Psoas muscle (tissue), 8 donors: ENCODE measurements around the gene ERBB3. TPM values are rescaled to one million over a fixed set of nuclear protein-coding genes. Genes with fewer than 3 reads are reported as not detected.

Source experiments
- ATAC-seq, 4 donors: fragments of 200-7000 bp; cut with Tn5 transposase; one replicate each; pipeline ENCODE4 v1.9.1; 2020; ENCODE audit warnings: moderate library complexity in 3 of 4, mild to moderate bottlenecking in 2 of 4
- DNase-seq, 2 donors: peaks; one replicate each; pipeline ENCODE4 v3.0.0-alpha.2; 2020
- H3K27ac ChIP-seq: fragments of 200-600 bp; one replicate; pipeline ENCODE4 v1.8.0; 2022
- H3K27me3 ChIP-seq, 3 donors: fragments of 200-600 bp in 1 of 3; one replicate each; pipeline versions ENCODE4 v1.6.1 to v1.8.0; 2013 to 2022; ENCODE audit warnings: low read length in 2 of 3, mild to moderate bottlenecking in 2 of 3, moderate library complexity in 1 of 3; ENCODE audit not compliant: insufficient read depth in 3 of 3
- H3K36me3 ChIP-seq, 2 donors: fragments of 200-600 bp in 1 of 2; one replicate each; pipeline versions ENCODE4 v1.6.1 to v1.8.0; 2013 to 2022; ENCODE audit warnings: low read depth in 1 of 2, mild to moderate bottlenecking in 1 of 2, moderate library complexity in 1 of 2; ENCODE audit not compliant: insufficient read depth in 1 of 2
- H3K4me1 ChIP-seq: fragments of 200-600 bp; one replicate; pipeline ENCODE4 v1.8.0; 2022
- H3K4me3 ChIP-seq: fragments of 200-600 bp; one replicate; pipeline ENCODE4 v1.8.0; 2022; ENCODE audit warnings: mild to moderate bottlenecking
- H3K9me3 ChIP-seq: fragments of 200-600 bp; one replicate; pipeline ENCODE4 v1.8.0; 2022
- CTCF ChIP-seq: fragments of 200-600 bp; IDR thresholded peaks from one replicate; pipeline ENCODE4 v1.8.0; 2022; ENCODE audit warnings: antibody characterized with exemption
- WGBS, 3 donors: extraction: QIAGEN DNeasy Blood & Tissue Kit; methylation state at CpG; one replicate each; pipeline versions ENCODE4 v1.1.6 to v1.1.7; 2013; 5-methylcytosine and 5-hydroxymethylcytosine counted together
- intact Hi-C, 2 donors: fragments of 100-400 bp; cut with DNase I; formaldehyde crosslinking; loops; one replicate each; pipeline versions ENCODE4 v1.11.0 to v1.14.2; 2022
- polyA plus RNA-seq, 3 donors: library from polyadenylated mRNA; stranded (reverse); fragments of 200-250 nt; gene quantifications; one replicate each; pipeline ENCODE4 v1.2.3, GENCODE V29; 2013
- total RNA-seq, 4 donors: library from RNA; stranded (reverse); fragmentation: NEBNext Ultra II Directional in 2 of 4; extraction: Animal tissue kit (Norgen Biotek cat#: 25700) in 2 of 4; gene quantifications; one replicate each; pipeline versions ENCODE4 v1.2.1 to v1.2.4, GENCODE V29; 2021 to 2023
- donor health status: healthy with polysubstance abuse.
- donor health status: DM: no; HTN: no; CAD: no; lungs with moderate emphysema.
- donor health status: Bipolar disorder and iron deficiency.
- donor health status: healthy.
- donor health status: DM: yes; HTN: yes; CAD: no.
- donor health status: DM: no; HTN: no; CAD: no.
- donor health status: DM: no; HTN: no; CAD: no.
- donor health status: DM: yes; HTN: yes; CAD: no.

The ERBB3 gene
- total and polyA plus RNA-seq, 7 donors: 0.13 to 3.9 (median 0.71) TPM

- peaks cover 44% of the 10 kb centered on the region for H3K4me1 ChIP-seq
- intact Hi-C loops: loop anchor here in 1 of 2 donors (5.0 kb wide), 1 partner anchor 104 kb away; the partner anchor contains the start of genes NABP2 and RNF41
These were observed 38.1 kb downstream of the ERBB3 start, which contains the start of gene ZC3H10 for GRCh38 chr12:56117778-56118687. TSS of gene ZC3H10 (plus strand) at chr12:56118266. CDS start at chr12:56120563, 2,297 bp downstream.

GRCh38 chr12:56118688-56119357, 38.9 kb downstream of the ERBB3 start:
- Histone ChIP-seq H3K27ac (peak overlapping the region; percentile 95), H3K9me3 (no peaks in the 10 kb centered on the region), H3K27me3 (no peaks in the 10 kb centered on the region), H3K4me3 (peak overlapping the region; percentile 81), H3K4me1 (peaks cover 44% of the 10 kb centered on the region), H3K36me3 (peaks cover 3 to 32% of the 10 kb centered on the region in 2 donors)
- TF ChIP-seq CTCF: no peak
- intact Hi-C loops: loop anchor here (1.0 to 5.0 kb wide), 2 partner anchors 103 to 105 kb away; partner anchors contain the start of genes NABP2 (in 2 of the 2) and RNF41 (in 1 of the 2)
- WGBS, 3 donors: 8 to 12% (median 9%) methylated on average over 13 of the region's 13 CpGs
- ATAC-seq (no peak), DNase-seq (peak in 1 of 2 donors; percentile 23)

More at GRCh38 chr12:56117778-56118687, 38.1 kb downstream of the ERBB3 start, which contains the start of gene ZC3H10:
- TF ChIP-seq CTCF: peak; percentile 52
- Histone ChIP-seq H3K27ac (peak within 1 kb of the TSS; percentile 95), H3K4me3 (peak within 1 kb of the TSS; percentile 81), H3K9me3 (no peaks in the 10 kb centered on the region), H3K36me3 (peaks cover 3 to 40% of the 10 kb centered on the region in 2 donors), H3K27me3 (no peaks in the 10 kb centered on the region)
- DNase-seq (peak; percentile 97 to 98), ATAC-seq (peak; percentile 80 to 86 (median 82))
- 0 to 1% (median 0%) methylated on average over 50 to 61 of the region's 61 CpGs for WGBS, 3 donors

GRCh38 chr12:56119361-56119796, 39.4 kb downstream of the ERBB3 start:
- DNase-seq (peak; percentile 75 to 87), ATAC-seq (peak; percentile 65 to 72 (median 70))
- peak overlapping the region; percentile 95 for H3K27ac ChIP-seq
- peak overlapping the region; percentile 81 for H3K4me3 ChIP-seq
- no peaks in the 10 kb centered on the region for H3K9me3 ChIP-seq
- intact Hi-C loops: loop anchor here (1.0 to 5.0 kb wide), 2 partner anchors 103 to 105 kb away; partner anchors contain the start of genes NABP2 (in 2 of the 2) and RNF41 (in 1 of the 2)
- 0 to 1% (median 0%) methylated on average over 2 of the region's 2 CpGs for WGBS, 3 donors
- H3K4me1 ChIP-seq: peaks cover 44% of the 10 kb centered on the region
- TF ChIP-seq CTCF: peak; percentile 78
- H3K27me3 ChIP-seq: no peaks in the 10 kb centered on the region
- peaks cover 3 to 29% of the 10 kb centered on the region in 2 donors for H3K36me3 ChIP-seq

GRCh38 chr12:56120158-56120846, 40.3 kb downstream of the ERBB3 start:
- Histone ChIP-seq H3K9me3 (no peaks in the 10 kb centered on the region), H3K4me1 (peaks cover 42% of the 10 kb centered on the region), H3K4me3 (peak overlapping the region; percentile 81), H3K27me3 (no peaks in the 10 kb centered on the region), H3K27ac (peak overlapping the region; percentile 95), H3K36me3 (peaks cover 3 to 29% of the 10 kb centered on the region in 2 donors)
- DNase-seq (peak in 1 of 2 donors; percentile 21), ATAC-seq (no peak)
- intact Hi-C loops: loop anchor here (2.0 to 10.0 kb wide), 3 partner anchors 37 to 344 kb away; partner anchors contain the start of genes MYL6 (in 1 of the 2), SMARCC2 (in 1 of the 2) and SPRYD4 (in 1 of the 2)
- WGBS, 3 donors: 71 to 76% (median 72%) methylated on average over 16 to 17 of the region's 17 CpGs
- TF ChIP-seq CTCF: no peak
